ENCODE results near the gene SLC12A8. TPM values are rescaled to one million over a fixed set of nuclear protein-coding genes. Genes with fewer than 3 reads are reported as not detected.

The SLC12A8 gene
- total RNA-seq, 4 donors from 2014 or later = 2.3 to 13.1 (median 3.9) TPM

DNA sequence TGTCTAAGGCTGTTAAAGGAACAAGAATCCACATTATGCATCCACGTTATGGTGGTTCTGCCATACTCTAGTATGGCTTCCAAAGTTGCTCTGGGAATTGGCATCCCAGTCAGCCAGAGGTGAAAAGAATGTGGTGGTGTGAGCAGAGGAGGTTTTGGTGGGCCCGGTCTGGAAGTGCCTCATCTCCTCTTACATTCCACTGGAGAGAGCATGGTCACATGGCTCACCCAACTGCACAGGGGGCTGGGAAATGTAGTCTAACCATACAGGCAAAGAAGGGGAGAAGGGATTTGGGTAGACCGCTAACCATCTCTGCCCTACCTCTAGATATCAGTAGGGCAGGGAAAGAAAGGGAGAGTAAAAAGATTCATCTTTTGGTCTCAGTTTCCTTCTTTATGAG is 153.6 kb downstream of the SLC12A8 start:
- no peak for DNase-seq (ENCODE audit: low spot score in 2 of 2)
- TF ChIP-seq, protein P1, sequence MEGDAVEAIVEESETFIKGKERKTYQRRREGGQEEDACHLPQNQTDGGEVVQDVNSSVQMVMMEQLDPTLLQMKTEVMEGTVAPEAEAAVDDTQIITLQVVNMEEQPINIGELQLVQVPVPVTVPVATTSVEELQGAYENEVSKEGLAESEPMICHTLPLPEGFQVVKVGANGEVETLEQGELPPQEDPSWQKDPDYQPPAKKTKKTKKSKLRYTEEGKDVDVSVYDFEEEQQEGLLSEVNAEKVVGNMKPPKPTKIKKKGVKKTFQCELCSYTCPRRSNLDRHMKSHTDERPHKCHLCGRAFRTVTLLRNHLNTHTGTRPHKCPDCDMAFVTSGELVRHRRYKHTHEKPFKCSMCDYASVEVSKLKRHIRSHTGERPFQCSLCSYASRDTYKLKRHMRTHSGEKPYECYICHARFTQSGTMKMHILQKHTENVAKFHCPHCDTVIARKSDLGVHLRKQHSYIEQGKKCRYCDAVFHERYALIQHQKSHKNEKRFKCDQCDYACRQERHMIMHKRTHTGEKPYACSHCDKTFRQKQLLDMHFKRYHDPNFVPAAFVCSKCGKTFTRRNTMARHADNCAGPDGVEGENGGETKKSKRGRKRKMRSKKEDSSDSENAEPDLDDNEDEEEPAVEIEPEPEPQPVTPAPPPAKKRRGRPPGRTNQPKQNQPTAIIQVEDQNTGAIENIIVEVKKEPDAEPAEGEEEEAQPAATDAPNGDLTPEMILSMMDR (IDR thresholded peaks at IDR 0.05) = no peak
- no peak for TF ChIP-seq POLR2A (IDR thresholded peaks at IDR 0.05)
- H3K4me3 ChIP-seq (ENCODE audit: low read depth, poor library complexity, severe bottlenecking) = no peak overlapping the region
- intact Hi-C loops (cut with DNase I; ENCODE audit: low total_unique reads) = no loop called here
- 90 to 100% methylated on average over 3 of the region's 3 CpGs for WGBS, 2 donors

DNA sequence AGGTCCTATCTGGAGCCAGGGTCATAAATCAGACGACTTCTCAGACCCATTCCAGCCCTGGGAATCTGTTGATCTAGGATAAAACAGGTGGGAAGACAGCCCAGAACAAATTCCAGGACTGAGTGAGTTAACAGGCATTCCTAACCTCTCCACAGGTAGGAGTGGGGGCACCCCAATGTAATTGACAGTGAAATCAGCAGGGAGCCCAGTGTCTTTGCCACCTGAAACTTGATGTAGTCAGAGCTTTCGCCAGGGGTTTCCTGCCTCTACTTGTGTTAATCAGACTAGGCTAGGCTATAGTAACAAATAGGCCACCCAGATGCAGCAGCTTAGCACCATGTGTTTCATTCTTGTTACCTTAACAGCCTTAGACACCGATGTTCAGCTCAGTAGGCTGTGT is 154.0 kb downstream of the SLC12A8 start:
- TF ChIP-seq POLR2A (IDR thresholded peaks at IDR 0.05) = no peak
- TF ChIP-seq, protein P1 (IDR thresholded peaks at IDR 0.05) = no peak
- intact Hi-C loops (cut with DNase I; ENCODE audit: low total_unique reads) = no loop called here
- 70 to 86% methylated on average over 3 of the region's 3 CpGs for WGBS, 2 donors
- DNase-seq (ENCODE audit: low spot score in 2 of 2) = no peak
- no peak overlapping the region for H3K4me3 ChIP-seq (ENCODE audit: low read depth, poor library complexity, severe bottlenecking)

DNA sequence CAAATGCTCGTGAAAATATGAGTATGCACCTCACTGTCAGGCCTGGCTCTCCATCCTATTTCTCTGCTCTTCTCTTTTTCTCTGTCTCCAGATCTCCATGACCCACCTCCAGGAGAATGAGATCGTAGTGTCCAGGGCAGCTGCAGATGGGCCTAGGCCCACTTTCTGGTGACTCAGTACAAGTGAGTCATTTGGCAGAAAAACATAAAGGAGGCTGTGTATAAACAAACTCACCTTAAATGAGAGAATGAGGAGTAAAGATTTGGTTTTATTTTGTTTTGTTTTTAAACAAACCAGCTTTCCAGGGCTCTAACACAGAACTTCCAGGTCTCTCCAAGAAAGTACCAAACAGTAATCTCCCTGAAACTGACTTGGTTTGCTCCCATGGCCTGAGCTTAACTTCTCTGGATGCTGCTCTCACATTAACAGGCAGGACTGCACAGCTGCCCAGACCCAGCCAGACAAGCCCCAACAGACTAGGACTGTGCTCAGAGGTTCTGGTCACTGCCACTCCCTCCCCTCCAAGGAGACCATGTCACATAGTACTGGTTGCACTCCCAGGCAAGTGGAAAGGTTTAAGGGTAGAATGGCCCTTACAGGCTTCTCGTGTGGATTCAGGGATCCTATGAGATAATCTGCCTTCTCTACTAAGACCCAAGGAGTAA is 155.2 kb downstream of the SLC12A8 start:
- DNase-seq (ENCODE audit: low spot score in 2 of 2) = no peak
- no peak overlapping the region for H3K4me3 ChIP-seq (ENCODE audit: low read depth, poor library complexity, severe bottlenecking)
- no peak for TF ChIP-seq POLR2A (IDR thresholded peaks at IDR 0.05)
- TF ChIP-seq, protein P1 (IDR thresholded peaks at IDR 0.05) = no peak
- WGBS, 2 donors = 57 to 69% methylated on average over 3 of the region's 3 CpGs
- intact Hi-C loops (cut with DNase I; ENCODE audit: low total_unique reads) = no loop called here

DNA sequence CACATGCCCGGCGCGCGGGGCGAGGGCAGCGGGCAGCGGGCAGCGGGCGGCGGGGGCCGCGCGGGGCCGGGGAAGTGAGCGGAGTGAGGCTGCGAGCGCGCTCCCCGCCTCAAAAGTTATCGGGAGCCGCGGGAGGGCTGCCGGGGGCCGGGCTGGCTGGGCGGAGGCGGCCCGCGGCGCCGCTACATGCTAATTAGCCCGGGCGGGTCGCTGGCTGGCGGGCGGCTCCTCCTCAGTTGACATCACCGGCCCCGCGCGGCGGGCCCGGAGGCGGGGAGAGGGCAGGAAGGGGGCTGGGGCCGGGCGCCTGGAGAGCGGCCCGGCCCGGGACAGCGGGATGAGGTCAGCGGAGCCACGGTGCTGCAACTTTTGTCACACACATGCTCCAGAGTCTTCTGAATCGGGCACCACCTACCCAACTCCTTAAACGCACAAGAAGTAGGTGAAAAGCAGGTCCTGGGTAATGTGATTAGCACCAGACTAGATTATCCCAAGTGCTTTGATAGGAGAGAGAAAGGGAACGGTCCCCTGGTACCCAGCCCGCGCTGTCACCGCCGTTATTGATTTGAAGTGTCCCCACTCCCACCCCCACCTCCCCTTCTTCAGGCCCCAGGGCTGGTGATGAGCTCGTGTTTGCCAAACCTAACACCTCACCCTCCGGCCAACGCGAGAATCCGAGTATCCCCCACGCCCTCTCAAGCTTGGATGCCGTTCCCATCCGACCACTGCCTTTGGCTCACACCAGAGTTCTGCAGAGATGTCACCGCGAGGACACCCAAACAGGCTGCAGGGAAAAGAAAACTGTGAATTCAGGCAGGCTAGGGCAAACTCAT is 156.4 kb downstream of the SLC12A8 start, which contains the start of gene HEG1:
Gene HEG1 (minus strand): TSS at position 85 of the 833 bp plus-strand sequence. CDS start 107 bp downstream, outside the sequence.
- DNase-seq (ENCODE audit: low spot score in 2 of 2) = peak; percentile 79 to 97
- 1 to 3% methylated on average over 39 to 49 of the region's 67 CpGs for WGBS, 2 donors
- peak within 1 kb of the TSS; percentile 45 for H3K4me3 ChIP-seq (ENCODE audit: low read depth, poor library complexity, severe bottlenecking)
- intact Hi-C loops (cut with DNase I; ENCODE audit: low total_unique reads) = no loop called here
- TF ChIP-seq POLR2A (IDR thresholded peaks at IDR 0.05) = no peak
- TF ChIP-seq, protein P1 (IDR thresholded peaks at IDR 0.05) = no peak

DNA sequence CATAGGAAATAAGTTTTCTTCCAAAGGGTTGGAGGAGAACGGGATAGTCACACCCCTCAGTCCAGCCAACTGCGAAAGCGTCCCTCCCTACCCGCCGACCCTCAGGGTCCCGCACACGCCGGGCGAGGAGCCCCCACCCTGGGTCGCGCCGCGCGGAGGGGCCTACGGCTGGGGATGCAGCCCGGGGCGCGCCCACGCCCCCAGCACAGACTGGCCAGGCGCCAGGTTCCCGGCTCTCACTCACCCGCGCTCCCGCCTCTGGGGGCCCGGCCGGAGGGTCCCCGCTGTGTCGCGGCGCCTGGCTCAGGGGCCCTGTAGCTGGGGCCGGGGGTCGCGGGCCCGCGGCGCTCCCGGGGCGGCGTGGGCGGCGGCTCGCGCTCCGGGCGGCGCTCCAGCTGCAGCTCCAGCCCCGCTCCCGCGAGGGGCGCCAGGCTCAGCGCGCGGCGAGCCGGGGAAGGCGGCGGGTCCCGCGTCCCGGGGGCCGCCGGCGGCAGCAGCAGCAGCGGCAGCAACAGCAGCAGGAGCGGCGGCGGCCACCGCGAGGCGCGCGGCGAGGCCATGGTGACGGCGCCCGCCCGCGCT is 157.1 kb downstream of the SLC12A8 start:
- WGBS, 2 donors = 0 to 1% methylated on average over 12 to 16 of the region's 78 CpGs
- DNase-seq (ENCODE audit: low spot score in 2 of 2) = no peak

More for the DNA sequence above, 157.1 kb downstream of the SLC12A8 start:
- intact Hi-C loops (cut with DNase I; ENCODE audit: low total_unique reads) = no loop called here
- TF ChIP-seq POLR2A (IDR thresholded peaks at IDR 0.05) = no peak
- TF ChIP-seq, protein P1 (IDR thresholded peaks at IDR 0.05) = no peak
- H3K4me3 ChIP-seq (ENCODE audit: low read depth, poor library complexity, severe bottlenecking) = peak overlapping the region; percentile 45
